Muscle layer of colon (tissue), 2 donors: ENCODE measurements around the gene XPA.

Experiments
- H3K27ac ChIP-seq: one replicate; pipeline ENCODE4 v1.7.0; 2013; ENCODE audit warnings: low read depth, mild to moderate bottlenecking, low read length, moderate library complexity
- H3K27me3 ChIP-seq, 2 donors: one replicate each; pipeline ENCODE4 v1.7.0; 2013; ENCODE audit warnings: low read length in 2 of 2, mild to moderate bottlenecking in 2 of 2; ENCODE audit not compliant: insufficient read depth in 2 of 2, control insufficient read depth in 1 of 2
- H3K36me3 ChIP-seq: one replicate; pipeline ENCODE4 v1.7.0; 2013; ENCODE audit warnings: mild to moderate bottlenecking, low read length; ENCODE audit not compliant: insufficient read depth
- H3K4me1 ChIP-seq: one replicate; pipeline ENCODE4 v1.7.0; 2013; ENCODE audit warnings: mild to moderate bottlenecking, low read length; ENCODE audit not compliant: insufficient read depth
- H3K4me3 ChIP-seq, 2 donors: one replicate each; pipeline ENCODE4 v1.7.0; 2013; ENCODE audit warnings: low read length in 2 of 2, low read depth in 1 of 2, mild to moderate bottlenecking in 1 of 2, moderate library complexity in 1 of 2
- H3K9ac ChIP-seq: one replicate; pipeline ENCODE4 v1.7.0; 2013; ENCODE audit warnings: low read length
- H3K9me3 ChIP-seq: one replicate; pipeline ENCODE4 v1.7.0; 2013; ENCODE audit warnings: mild to moderate bottlenecking, low read length
- donor health status: abdominal sarcoma.
- donor health status: Adenocarcinoma of cecum.

Gene XPA

GRCh38 chr9:97673922-97674321, 23.2 kb downstream of the XPA start:
- Histone ChIP-seq H3K9ac (no peak overlapping the region), H3K4me3 (no peak overlapping the region), H3K27ac (no peak overlapping the region), H3K4me1 (no peaks in the 10 kb centered on the region), H3K36me3 (peaks cover 55% of the 10 kb centered on the region), H3K27me3 (no peaks in the 10 kb centered on the region), H3K9me3 (no peaks in the 10 kb centered on the region)

- H3K27ac ChIP-seq: no peak overlapping the region
- H3K9ac ChIP-seq: no peak overlapping the region
- no peaks in the 10 kb centered on the region for H3K9me3 ChIP-seq
- H3K27me3 ChIP-seq: no peaks in the 10 kb centered on the region
- H3K36me3 ChIP-seq: peaks cover 64% of the 10 kb centered on the region
- H3K4me3 ChIP-seq: no peak overlapping the region
- H3K4me1 ChIP-seq: no peaks in the 10 kb centered on the region
These were observed 24.7 kb downstream of the XPA start for GRCh38 chr9:97672403-97672802.

GRCh38 chr9:97670586-97670985, 26.6 kb downstream of the XPA start:
- H3K4me1 ChIP-seq: no peaks in the 10 kb centered on the region
- H3K36me3 ChIP-seq: peaks cover 70% of the 10 kb centered on the region
- no peaks in the 10 kb centered on the region for H3K27me3 ChIP-seq
- H3K27ac ChIP-seq: no peak overlapping the region
- no peak overlapping the region for H3K4me3 ChIP-seq
- H3K9ac ChIP-seq: no peak overlapping the region
- H3K9me3 ChIP-seq: no peaks in the 10 kb centered on the region

GRCh38 chr9:97668485-97668884, 28.7 kb downstream of the XPA start:
- Histone ChIP-seq H3K27me3 (no peaks in the 10 kb centered on the region), H3K4me3 (no peak overlapping the region), H3K9me3 (no peaks in the 10 kb centered on the region), H3K4me1 (no peaks in the 10 kb centered on the region), H3K27ac (no peak overlapping the region), H3K36me3 (peaks cover 79% of the 10 kb centered on the region), H3K9ac (no peak overlapping the region)

- H3K36me3 ChIP-seq: peaks cover 90% of the 10 kb centered on the region
- no peak overlapping the region for H3K27ac ChIP-seq
- no peak overlapping the region for H3K9ac ChIP-seq
- no peak overlapping the region for H3K4me3 ChIP-seq
- no peaks in the 10 kb centered on the region for H3K9me3 ChIP-seq
- no peaks in the 10 kb centered on the region for H3K27me3 ChIP-seq
- no peaks in the 10 kb centered on the region for H3K4me1 ChIP-seq
These were observed 30.0 kb downstream of the XPA start for GRCh38 chr9:97666907-97667686.

DNA sequence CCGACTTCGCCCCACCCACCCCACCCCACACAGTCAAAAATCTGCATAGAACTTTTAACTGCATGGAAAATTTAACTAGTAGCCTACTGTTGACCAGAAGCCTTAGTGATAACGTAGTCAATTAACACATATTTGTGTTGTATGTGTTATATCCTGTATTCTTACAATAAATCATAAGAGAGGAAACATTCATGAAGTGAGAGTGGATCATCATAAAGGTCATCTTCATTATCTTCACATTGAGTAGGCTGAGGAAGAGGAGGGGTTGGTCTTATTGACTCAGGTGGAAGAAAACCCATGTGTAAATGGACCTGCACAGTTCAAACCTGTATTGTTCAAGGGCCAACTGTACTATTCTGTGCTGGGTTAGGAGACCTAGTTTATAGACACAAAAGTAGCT, 31.4 kb downstream of the XPA start:
- Histone ChIP-seq H3K9ac (no peak overlapping the region), H3K27ac (no peak overlapping the region), H3K9me3 (no peaks in the 10 kb centered on the region), H3K4me1 (no peaks in the 10 kb centered on the region), H3K4me3 (no peak overlapping the region), H3K36me3 (peaks cover 85% of the 10 kb centered on the region), H3K27me3 (no peaks in the 10 kb centered on the region)

DNA sequence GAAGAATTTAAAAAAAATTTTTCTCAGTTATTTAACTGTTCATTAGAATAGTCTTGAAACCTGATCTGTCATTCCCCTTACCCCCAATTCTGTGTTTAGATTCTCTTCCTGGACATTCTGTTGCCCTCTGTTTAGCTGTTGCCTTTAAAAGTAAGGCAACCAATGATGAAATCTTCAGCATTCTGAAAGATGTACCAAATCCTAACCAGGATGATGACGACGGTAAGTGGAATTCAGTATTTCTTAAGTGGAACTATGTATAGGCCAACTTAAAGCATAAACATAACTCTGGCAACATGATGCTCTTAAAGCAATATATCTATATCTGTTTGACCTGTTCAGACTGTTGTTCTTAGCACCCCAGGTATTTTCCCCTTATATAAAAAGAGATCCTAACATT, 36.3 kb downstream of the XPA start:
- peaks cover 75% of the 10 kb centered on the region for H3K36me3 ChIP-seq
- H3K4me1 ChIP-seq: no peaks in the 10 kb centered on the region
- H3K27ac ChIP-seq: no peak overlapping the region
- H3K9me3 ChIP-seq: no peaks in the 10 kb centered on the region
- H3K4me3 ChIP-seq: no peak overlapping the region
- no peaks in the 10 kb centered on the region for H3K27me3 ChIP-seq
- H3K9ac ChIP-seq: no peak overlapping the region

GRCh38 chr9:97660340-97660739, 36.8 kb downstream of the XPA start:
- Histone ChIP-seq H3K27me3 (no peaks in the 10 kb centered on the region), H3K9ac (no peak overlapping the region), H3K27ac (no peak overlapping the region), H3K36me3 (peaks cover 75% of the 10 kb centered on the region), H3K9me3 (no peaks in the 10 kb centered on the region), H3K4me1 (no peaks in the 10 kb centered on the region), H3K4me3 (no peak overlapping the region)

DNA sequence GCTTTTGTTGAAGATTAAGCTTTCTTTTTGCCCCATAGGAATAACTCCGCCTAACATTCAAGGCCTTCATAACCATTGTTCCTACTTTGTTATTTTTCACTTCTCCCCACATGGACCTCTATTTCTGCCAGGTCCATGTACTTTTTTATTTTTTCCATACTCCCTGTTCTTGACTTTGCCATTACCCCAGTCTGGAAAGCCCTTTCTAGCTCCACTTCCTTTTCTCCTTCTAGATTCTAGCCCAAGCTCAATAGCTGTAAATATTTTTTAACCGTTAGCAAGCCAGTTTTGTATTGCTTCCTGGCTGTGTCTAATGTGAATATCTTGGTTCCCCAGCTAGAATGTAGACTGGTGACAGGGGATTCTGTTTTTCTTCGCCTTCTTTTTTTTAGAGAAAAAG, 37.4 kb downstream of the XPA start:
- H3K27me3 ChIP-seq: no peaks in the 10 kb centered on the region
- no peak overlapping the region for H3K27ac ChIP-seq
- H3K36me3 ChIP-seq: peaks cover 75% of the 10 kb centered on the region
- H3K4me3 ChIP-seq: no peak overlapping the region
- no peak overlapping the region for H3K9ac ChIP-seq
- H3K4me1 ChIP-seq: no peaks in the 10 kb centered on the region
- H3K9me3 ChIP-seq: no peaks in the 10 kb centered on the region

DNA sequence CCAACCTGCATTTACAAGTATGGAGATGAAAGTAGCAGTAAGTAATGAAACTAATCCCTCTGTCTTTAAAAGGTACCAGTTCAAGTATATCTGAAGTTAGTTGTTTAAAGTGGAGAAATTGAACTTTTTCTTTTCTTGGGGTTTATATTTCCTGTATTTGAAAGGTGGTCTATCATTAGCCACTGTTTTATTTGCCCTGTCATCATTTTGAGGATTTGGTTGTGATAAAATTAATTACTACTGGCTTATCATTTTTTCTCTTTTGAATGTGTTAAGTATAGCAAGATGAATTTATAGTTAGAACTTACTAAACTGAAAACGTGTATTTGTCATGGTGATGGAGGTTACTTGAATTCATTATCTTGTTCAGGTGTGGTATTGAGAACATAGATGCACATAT, 38.4 kb downstream of the XPA start:
- no peaks in the 10 kb centered on the region for H3K27me3 ChIP-seq
- H3K4me1 ChIP-seq: no peaks in the 10 kb centered on the region
- H3K4me3 ChIP-seq: no peak overlapping the region
- peaks cover 74% of the 10 kb centered on the region for H3K36me3 ChIP-seq
- no peaks in the 10 kb centered on the region for H3K9me3 ChIP-seq
- H3K9ac ChIP-seq: no peak overlapping the region
- H3K27ac ChIP-seq: no peak overlapping the region

GRCh38 chr9:97651646-97652045, 45.5 kb downstream of the XPA start:
- peaks cover 70% of the 10 kb centered on the region for H3K36me3 ChIP-seq

GRCh38 chr9:97647996-97648395, 49.1 kb downstream of the XPA start:
- H3K27me3 ChIP-seq: no peaks in the 10 kb centered on the region
- H3K9me3 ChIP-seq: no peaks in the 10 kb centered on the region
- no peak overlapping the region for H3K27ac ChIP-seq
- peaks cover 61% of the 10 kb centered on the region for H3K36me3 ChIP-seq
- no peaks in the 10 kb centered on the region for H3K4me1 ChIP-seq
- H3K9ac ChIP-seq: no peak overlapping the region
- no peak overlapping the region for H3K4me3 ChIP-seq

More at GRCh38 chr9:97651646-97652045, 45.5 kb downstream of the XPA start:
- no peaks in the 10 kb centered on the region for H3K4me1 ChIP-seq
- H3K27ac ChIP-seq: no peak overlapping the region
- H3K9me3 ChIP-seq: no peaks in the 10 kb centered on the region
- no peak overlapping the region for H3K4me3 ChIP-seq
- no peak overlapping the region for H3K9ac ChIP-seq
- H3K27me3 ChIP-seq: no peaks in the 10 kb centered on the region
